GM12865 (cell line): Measurements from ENCODE around the gene DENND1A.
A peak's percentile ranks its signal among the peaks of the same experiment; 100 is the strongest.

Experiments used
- DNase-seq: peaks from one replicate; pipeline ENCODE4 v3.0.0; 2010; ENCODE audit warnings: low read depth
- H3K4me3 ChIP-seq: 2 replicates; pipeline ENCODE4 v1.5.1; 2011; ENCODE audit warnings: mild to moderate bottlenecking, low read depth, low read length, control low read depth
- TF ChIP-seq, protein P1 (sequence below): IDR thresholded peaks from 2 replicates; pipeline ENCODE4 v1.5.1; 2011; ENCODE audit warnings: low read length, control low read depth, low read depth, inconsistent platforms; ENCODE audit not compliant: insufficient read depth; ENCODE audit errors: missing control alignments

Gene DENND1A

DNA sequence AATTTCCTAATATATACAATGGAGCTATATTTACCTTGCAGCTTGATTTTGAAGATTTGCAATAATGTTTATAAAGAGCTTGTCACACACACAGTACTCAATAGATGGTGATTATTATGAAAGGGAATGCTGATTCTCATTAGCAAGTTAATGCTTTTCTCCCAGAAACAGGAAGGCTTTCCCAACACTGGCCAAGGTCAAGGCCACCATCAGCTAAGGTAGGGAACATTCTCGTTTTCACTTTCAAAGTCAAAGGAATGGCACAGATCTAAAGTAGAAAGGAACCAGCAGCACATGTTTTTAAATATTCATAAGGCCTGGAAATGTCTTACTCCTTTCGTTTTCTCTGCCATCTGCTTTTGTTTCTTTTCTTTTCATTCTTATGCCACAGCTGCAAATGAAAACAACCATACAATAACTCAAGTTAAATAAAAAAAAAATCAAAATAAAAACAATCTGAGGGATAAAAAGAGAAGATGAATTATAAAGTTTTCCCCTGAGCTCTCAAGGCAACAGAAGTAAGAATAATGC lies 307.1 kb downstream of the DENND1A start:
- TF ChIP-seq, protein P1, sequence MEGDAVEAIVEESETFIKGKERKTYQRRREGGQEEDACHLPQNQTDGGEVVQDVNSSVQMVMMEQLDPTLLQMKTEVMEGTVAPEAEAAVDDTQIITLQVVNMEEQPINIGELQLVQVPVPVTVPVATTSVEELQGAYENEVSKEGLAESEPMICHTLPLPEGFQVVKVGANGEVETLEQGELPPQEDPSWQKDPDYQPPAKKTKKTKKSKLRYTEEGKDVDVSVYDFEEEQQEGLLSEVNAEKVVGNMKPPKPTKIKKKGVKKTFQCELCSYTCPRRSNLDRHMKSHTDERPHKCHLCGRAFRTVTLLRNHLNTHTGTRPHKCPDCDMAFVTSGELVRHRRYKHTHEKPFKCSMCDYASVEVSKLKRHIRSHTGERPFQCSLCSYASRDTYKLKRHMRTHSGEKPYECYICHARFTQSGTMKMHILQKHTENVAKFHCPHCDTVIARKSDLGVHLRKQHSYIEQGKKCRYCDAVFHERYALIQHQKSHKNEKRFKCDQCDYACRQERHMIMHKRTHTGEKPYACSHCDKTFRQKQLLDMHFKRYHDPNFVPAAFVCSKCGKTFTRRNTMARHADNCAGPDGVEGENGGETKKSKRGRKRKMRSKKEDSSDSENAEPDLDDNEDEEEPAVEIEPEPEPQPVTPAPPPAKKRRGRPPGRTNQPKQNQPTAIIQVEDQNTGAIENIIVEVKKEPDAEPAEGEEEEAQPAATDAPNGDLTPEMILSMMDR = no peak
- no peak for DNase-seq
- no peak overlapping the region for H3K4me3 ChIP-seq

DNA sequence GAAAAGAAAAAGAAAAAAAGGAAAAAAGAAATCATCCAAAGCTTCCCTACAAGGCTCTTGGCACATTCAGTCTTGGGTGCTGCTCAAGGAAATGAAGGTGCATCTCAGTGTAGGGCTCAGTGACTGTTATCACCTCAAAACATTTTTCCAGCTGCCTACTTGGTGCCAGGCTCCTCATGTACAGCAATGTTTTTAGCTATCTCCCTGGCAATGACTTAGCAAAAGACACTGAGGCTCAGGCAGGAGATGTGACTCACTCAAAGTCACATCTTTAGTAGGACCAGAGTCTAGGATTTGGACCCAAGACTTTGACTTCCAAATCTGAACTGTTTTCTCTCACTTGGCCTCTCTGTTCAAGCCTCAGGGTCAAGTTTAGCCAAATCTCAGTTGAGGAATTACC lies 309.7 kb downstream of the DENND1A start:
- no peak overlapping the region for H3K4me3 ChIP-seq
- TF ChIP-seq, protein P1 = no peak
- no peak for DNase-seq

DNA sequence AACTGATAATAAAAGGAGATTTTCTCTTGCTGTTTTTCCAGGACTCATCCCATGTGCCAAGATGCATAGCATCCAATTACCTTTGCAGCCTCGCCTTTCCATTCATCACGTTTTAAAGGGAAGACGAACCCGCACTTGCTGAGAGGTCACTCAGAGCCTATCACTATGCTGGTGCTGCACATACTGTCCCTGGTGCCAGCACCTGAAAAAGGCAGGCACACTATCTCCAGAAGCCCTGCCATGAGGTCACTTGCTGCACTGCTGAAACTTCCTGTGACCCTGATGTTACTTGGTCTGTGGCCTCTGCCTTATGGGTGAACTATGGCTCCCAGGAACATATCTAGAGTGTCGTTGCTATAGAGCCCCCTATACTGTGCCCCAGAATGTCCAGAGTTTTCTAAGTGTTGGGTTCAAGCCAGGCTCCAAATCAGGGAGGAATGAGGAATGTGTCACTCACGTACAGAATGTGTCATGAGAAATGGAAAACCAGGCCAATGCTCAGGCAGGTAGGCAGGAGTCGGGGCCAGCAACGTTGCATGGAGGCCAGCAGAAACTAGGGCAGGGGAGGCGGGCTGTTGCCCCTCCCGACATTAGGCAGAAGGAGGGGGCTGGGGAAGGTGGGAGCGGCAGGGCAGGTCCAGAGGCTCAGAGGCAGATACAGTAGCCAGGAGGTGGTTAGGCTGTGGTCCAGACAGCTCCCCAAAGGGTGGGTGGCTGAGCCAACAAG lies 311.8 kb downstream of the DENND1A start:
- H3K4me3 ChIP-seq = no peak overlapping the region
- no peak for DNase-seq
- TF ChIP-seq, protein P1 = no peak

DNA sequence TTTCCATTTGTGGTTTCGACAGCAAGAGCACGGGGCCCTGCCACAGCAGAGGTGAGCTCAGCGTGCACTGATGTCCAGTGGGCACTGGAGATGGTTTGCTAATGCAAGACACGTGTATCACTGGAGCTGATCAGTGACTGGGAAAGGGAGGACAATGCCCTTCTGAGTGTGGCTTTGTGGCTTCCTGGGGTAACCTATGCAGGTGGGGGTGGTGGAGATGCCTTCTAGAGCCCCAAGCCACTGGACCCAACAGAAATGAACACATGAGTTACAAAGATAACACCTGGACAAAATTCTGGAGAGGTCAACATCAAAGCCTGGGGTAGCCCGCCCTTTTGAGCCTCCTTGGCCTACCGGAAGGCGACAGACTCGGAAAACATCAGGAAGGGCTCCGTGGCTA lies 312.6 kb downstream of the DENND1A start:
- TF ChIP-seq, protein P1 = no peak
- no peak overlapping the region for H3K4me3 ChIP-seq
- DNase-seq = no peak

DNA sequence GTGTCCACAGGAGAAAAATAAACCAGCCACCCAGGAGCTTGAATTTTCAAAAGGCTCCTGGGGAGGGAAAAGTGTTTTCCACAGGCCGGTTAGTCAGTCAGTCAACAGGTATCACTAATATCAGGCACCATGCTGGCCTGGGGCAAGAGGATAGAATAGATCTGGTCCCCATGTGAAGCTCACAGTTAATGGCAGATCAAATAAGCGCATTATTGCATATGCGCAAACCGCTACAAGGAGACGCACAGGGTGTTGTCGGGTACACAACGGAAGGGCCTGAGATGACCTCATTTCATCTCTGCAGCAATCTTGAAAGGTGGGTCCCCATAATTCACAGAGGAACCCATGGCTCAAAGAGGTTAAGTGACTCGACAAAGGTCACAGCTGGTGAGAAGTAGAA lies 313.2 kb downstream of the DENND1A start:
- DNase-seq = no peak
- TF ChIP-seq, protein P1 = no peak
- no peak overlapping the region for H3K4me3 ChIP-seq

DNA sequence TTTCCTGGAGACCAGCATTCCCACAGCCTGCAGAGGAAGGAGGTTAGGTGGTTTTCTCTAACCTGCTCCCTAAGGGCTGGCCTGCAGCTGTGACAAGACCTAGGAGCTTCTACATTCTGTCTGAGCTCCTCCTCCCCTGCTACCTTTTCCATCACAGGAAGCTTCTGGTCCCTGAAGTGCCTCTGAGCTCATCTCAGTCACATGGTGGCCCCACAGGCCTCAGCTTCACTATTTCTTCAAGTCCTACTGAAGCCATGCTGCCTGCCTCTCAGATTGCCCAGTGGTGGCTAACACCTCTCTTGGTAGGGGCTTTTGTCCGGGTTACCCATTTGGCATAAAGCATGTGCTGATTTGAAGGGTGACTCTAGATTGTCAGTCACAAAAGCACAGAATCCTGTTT lies 314.5 kb downstream of the DENND1A start:
- no peak overlapping the region for H3K4me3 ChIP-seq
- TF ChIP-seq, protein P1 = no peak
- peak; percentile 14 for DNase-seq
